IgD-negative memory B cell (primary cell): ENCODE results near the gene HSPA14. TPM values are rescaled to one million over a fixed set of nuclear protein-coding genes. Genes with fewer than 3 reads are reported as not detected.
A peak's percentile ranks its signal among the peaks of the same experiment; 100 is the strongest.
"Not testable (repeated sequence)": the region's sequence is repeated elsewhere in the genome, so short reads cannot be mapped to it uniquely, and the experiment has no call there.

Source experiments
- H3K27ac Mint-ChIP-seq, 3 donors: one replicate each; pipeline ENCODE4 v1.8.0; 2020 to 2022; ENCODE audit warnings: mild to moderate bottlenecking in 3 of 3, mixed read lengths in 3 of 3, moderate library complexity in 1 of 3
- H3K27me3 Mint-ChIP-seq: one replicate; pipeline ENCODE4 v1.8.0; 2021; ENCODE audit warnings: mixed read lengths
- H3K36me3 Mint-ChIP-seq: one replicate; pipeline ENCODE4 v1.8.0; 2020; ENCODE audit warnings: mild to moderate bottlenecking, mixed read lengths
- H3K4me1 Mint-ChIP-seq, 3 donors: one replicate each; pipeline ENCODE4 v1.8.0; 2020 to 2022; ENCODE audit warnings: mixed read lengths in 3 of 3, mild to moderate bottlenecking in 1 of 3
- H3K4me3 Mint-ChIP-seq, 4 donors: one replicate each; pipeline ENCODE4 v1.8.0; 2020 to 2022; ENCODE audit warnings: mild to moderate bottlenecking in 4 of 4, mixed read lengths in 4 of 4, moderate library complexity in 3 of 4
- H3K9me3 Mint-ChIP-seq, 3 donors: one replicate each; pipeline ENCODE4 v1.8.0; 2020 to 2021; ENCODE audit warnings: mixed read lengths in 3 of 3, mild to moderate bottlenecking in 1 of 3
- polyA plus RNA-seq: library from polyadenylated mRNA; unstranded; fragments of 300-500 nt; fragmentation: Illumina TruSeq; gene quantifications from one replicate; pipeline ENCODE4 v1.2.3, GENCODE V29; 2021

HSPA14 gene
- polyA plus RNA-seq: 11.3 TPM

GRCh38 chr10:14837757-14838581 lies at the start of gene HSPA14, which contains the start of the genes CDNF and MSANTD7:
Gene HSPA14 (plus strand): TSS chr10:14838306. CDS start chr10:14838403, 97 bp downstream.
Gene CDNF (minus strand): TSS chr10:14838037. CDS start chr10:14837946, 91 bp downstream.
Gene MSANTD7 (plus strand): TSS chr10:14838306. CDS start chr10:14842285, 3,979 bp downstream.
- Mint-ChIP-seq H3K27me3 (no peaks in the 10 kb centered on the region), H3K9me3 (no peaks in the 10 kb centered on the region), H3K4me1 (peaks cover 0 to 16% (median 16%) of the 10 kb centered on the region in 3 donors), H3K4me3 (peak within 1 kb of the TSS; percentile 87 to 98 (median 97)), H3K36me3 (no peaks in the 10 kb centered on the region), H3K27ac (peak within 1 kb of the TSS; percentile 43 to 94 (median 94))

- Mint-ChIP-seq H3K27ac (no peak overlapping the region), H3K27me3 (peaks cover 1% of the 10 kb centered on the region), H3K4me3 (no peak overlapping the region), H3K4me1 (peaks cover 25 to 26% (median 26%) of the 10 kb centered on the region in 3 donors), H3K9me3 (no peaks in the 10 kb centered on the region), H3K36me3 (no peaks in the 10 kb centered on the region)
Observed at GRCh38 chr10:14798636-14799035, 39.5 kb upstream of the HSPA14 start.

GRCh38 chr10:14800397-14800796 lies 37.7 kb upstream of the HSPA14 start:
- H3K9me3 Mint-ChIP-seq: no peaks in the 10 kb centered on the region
- H3K27ac Mint-ChIP-seq: peak overlapping the region in 1 of 3 donors; percentile 1
- peaks cover 2% of the 10 kb centered on the region for H3K36me3 Mint-ChIP-seq
- peaks cover 1% of the 10 kb centered on the region for H3K27me3 Mint-ChIP-seq
- peaks cover 25 to 26% (median 26%) of the 10 kb centered on the region in 3 donors for H3K4me1 Mint-ChIP-seq
- H3K4me3 Mint-ChIP-seq: peak overlapping the region in 2 of 4 donors; percentile 23 to 49

- H3K9me3 Mint-ChIP-seq: no peaks in the 10 kb centered on the region
- no peak overlapping the region for H3K27ac Mint-ChIP-seq
- no peak overlapping the region for H3K4me3 Mint-ChIP-seq
- peaks cover 1% of the 10 kb centered on the region for H3K27me3 Mint-ChIP-seq
- peaks cover 2% of the 10 kb centered on the region for H3K36me3 Mint-ChIP-seq
- H3K4me1 Mint-ChIP-seq: peaks cover 25 to 26% (median 26%) of the 10 kb centered on the region in 3 donors
Observed at GRCh38 chr10:14801723-14802122, 36.4 kb upstream of the HSPA14 start.

GRCh38 chr10:14803827-14804226 lies 34.3 kb upstream of the HSPA14 start:
- no peaks in the 10 kb centered on the region for H3K27me3 Mint-ChIP-seq
- no peak overlapping the region for H3K4me3 Mint-ChIP-seq

GRCh38 chr10:14806318-14806717 lies 31.8 kb upstream of the HSPA14 start:
- H3K36me3 Mint-ChIP-seq: peaks cover 2% of the 10 kb centered on the region
- no peak overlapping the region for H3K27ac Mint-ChIP-seq
- H3K4me1 Mint-ChIP-seq: peaks cover 2 to 5% (median 2%) of the 10 kb centered on the region in 3 donors
- H3K4me3 Mint-ChIP-seq: no peak overlapping the region
- H3K9me3 Mint-ChIP-seq: no peaks in the 10 kb centered on the region
- no peaks in the 10 kb centered on the region for H3K27me3 Mint-ChIP-seq

More at GRCh38 chr10:14803827-14804226, 34.3 kb upstream of the HSPA14 start:
- H3K4me1 Mint-ChIP-seq: peaks cover 13 to 15% (median 14%) of the 10 kb centered on the region in 3 donors
- H3K27ac Mint-ChIP-seq: no peak overlapping the region
- no peaks in the 10 kb centered on the region for H3K9me3 Mint-ChIP-seq
- peaks cover 2% of the 10 kb centered on the region for H3K36me3 Mint-ChIP-seq

- Mint-ChIP-seq H3K4me3 (no peak overlapping the region), H3K27me3 (no peaks in the 10 kb centered on the region), H3K9me3 (no peaks in the 10 kb centered on the region), H3K27ac (no peak overlapping the region), H3K36me3 (no peaks in the 10 kb centered on the region), H3K4me1 (peaks cover 5 to 6% (median 6%) of the 10 kb centered on the region in 3 donors)
Observed at GRCh38 chr10:14810969-14811953, 26.8 kb upstream of the HSPA14 start.

- H3K27me3 Mint-ChIP-seq: no peaks in the 10 kb centered on the region
- H3K27ac Mint-ChIP-seq: no peak overlapping the region
- no peak overlapping the region for H3K4me3 Mint-ChIP-seq
- no peaks in the 10 kb centered on the region for H3K36me3 Mint-ChIP-seq
- H3K9me3 Mint-ChIP-seq: no peaks in the 10 kb centered on the region
- peaks cover 5 to 6% (median 6%) of the 10 kb centered on the region in 3 donors for H3K4me1 Mint-ChIP-seq
Observed at GRCh38 chr10:14812271-14812670, 25.8 kb upstream of the HSPA14 start.

- Mint-ChIP-seq H3K27ac (no peak overlapping the region), H3K9me3 (no peaks in the 10 kb centered on the region), H3K36me3 (no peaks in the 10 kb centered on the region)
Observed at GRCh38 chr10:14815681-14816080, 22.4 kb upstream of the HSPA14 start.

GRCh38 chr10:14816717-14817116 lies 21.4 kb upstream of the HSPA14 start:
- H3K27ac Mint-ChIP-seq, H3K36me3 Mint-ChIP-seq, H3K27me3 Mint-ChIP-seq, H3K9me3 Mint-ChIP-seq, H3K4me3 Mint-ChIP-seq, H3K4me1 Mint-ChIP-seq: not testable (repeated sequence)

More at GRCh38 chr10:14815681-14816080, 22.4 kb upstream of the HSPA14 start:
- peaks cover 7 to 12% (median 8%) of the 10 kb centered on the region in 3 donors for H3K4me1 Mint-ChIP-seq
- no peaks in the 10 kb centered on the region for H3K27me3 Mint-ChIP-seq
- H3K4me3 Mint-ChIP-seq: no peak overlapping the region

- H3K4me3 Mint-ChIP-seq: no peak overlapping the region
- no peaks in the 10 kb centered on the region for H3K9me3 Mint-ChIP-seq
- H3K27ac Mint-ChIP-seq: peak overlapping the region in 1 of 3 donors; percentile 59
- no peaks in the 10 kb centered on the region for H3K36me3 Mint-ChIP-seq
- H3K4me1 Mint-ChIP-seq: peaks cover 11 to 14% (median 12%) of the 10 kb centered on the region in 3 donors
- no peaks in the 10 kb centered on the region for H3K27me3 Mint-ChIP-seq
Observed at GRCh38 chr10:14820010-14820774, 17.9 kb upstream of the HSPA14 start.

- no peaks in the 10 kb centered on the region for H3K36me3 Mint-ChIP-seq
- H3K4me1 Mint-ChIP-seq: peaks cover 11 to 18% (median 15%) of the 10 kb centered on the region in 3 donors
- H3K4me3 Mint-ChIP-seq: peak overlapping the region in 1 of 4 donors; percentile 53
- H3K27ac Mint-ChIP-seq: no peak overlapping the region
- H3K9me3 Mint-ChIP-seq: no peaks in the 10 kb centered on the region
- no peaks in the 10 kb centered on the region for H3K27me3 Mint-ChIP-seq
Observed at GRCh38 chr10:14820775-14821154, 17.3 kb upstream of the HSPA14 start.

GRCh38 chr10:14821635-14822375 lies 16.3 kb upstream of the HSPA14 start:
- no peak overlapping the region for H3K27ac Mint-ChIP-seq
- no peak overlapping the region for H3K4me3 Mint-ChIP-seq
- H3K36me3 Mint-ChIP-seq: no peaks in the 10 kb centered on the region
- H3K9me3 Mint-ChIP-seq: no peaks in the 10 kb centered on the region
- H3K4me1 Mint-ChIP-seq: peaks cover 14 to 28% (median 22%) of the 10 kb centered on the region in 3 donors
- H3K27me3 Mint-ChIP-seq: no peaks in the 10 kb centered on the region
